Measurements from ENCODE around the gene ZBED1.

- TF ChIP-seq CTCF (IDR thresholded peaks at IDR 0.05; ENCODE audit: low read depth, low read length) (no peak), MYC (IDR thresholded peaks at IDR 0.05; ENCODE audit: low read depth, low read length) (no peak)
These were observed 29.1 kb downstream of the ZBED1 start for GRCh38 chrX:2471641-2472040.

Measured in NB4 (cell line).